Right cardiac atrium (tissue), 5 donors: Measurements from ENCODE around the gene TAS2R39. TPM values are rescaled to one million over a fixed set of nuclear protein-coding genes. Genes with fewer than 3 reads are reported as not detected.

Source experiments
- ATAC-seq, 2 donors: fragments of 200-7000 bp; cut with Tn5 transposase; one replicate each; pipeline versions ENCODE4 v1.8.0 to v1.9.1; 2020; ENCODE audit warnings: moderate library complexity in 2 of 2, mild to moderate bottlenecking in 1 of 2
- DNase-seq, 3 donors: peaks; one replicate each; pipeline ENCODE4 v3.0.0-alpha.2; 2020
- H3K27ac ChIP-seq: one replicate; pipeline ENCODE4 v1.5.1; 2013; ENCODE audit warnings: mild to moderate bottlenecking, low read length, control low read depth, moderate library complexity
- H3K27me3 ChIP-seq: one replicate; pipeline ENCODE4 v1.6.1; 2013; ENCODE audit not compliant: control insufficient read depth, insufficient read depth
- H3K4me1 ChIP-seq: one replicate; pipeline ENCODE4 v1.6.1; 2013; ENCODE audit warnings: low read length; ENCODE audit not compliant: control insufficient read depth, insufficient read depth
- H3K4me3 ChIP-seq: one replicate; pipeline ENCODE4 v1.5.1; 2013; ENCODE audit warnings: low read length, control low read depth
- H3K9me3 ChIP-seq: one replicate; pipeline ENCODE4 v1.6.1; 2013; ENCODE audit warnings: low read length; ENCODE audit not compliant: control insufficient read depth
- WGBS: extraction: QIAGEN DNeasy Blood & Tissue Kit; methylation state at CpG from one replicate; pipeline ENCODE4 v1.1.7; 2013; 5-methylcytosine and 5-hydroxymethylcytosine counted together
- intact Hi-C, 4 donors: fragments of 100-400 bp; cut with DNase I; formaldehyde crosslinking; loops; one replicate each; pipeline versions ENCODE4 v1.11.0 to v1.14.0; 2022 to 2023
- polyA plus RNA-seq: library from polyadenylated mRNA; stranded (reverse); fragments of 200-250 nt; gene quantifications from one replicate; pipeline ENCODE4 v1.2.3, GENCODE V29; 2013
- total RNA-seq, 4 donors: library from RNA; stranded (reverse); fragmentation: NEBNext Ultra II Directional; extraction: Animal tissue kit (Norgen Biotek cat#: 25700); gene quantifications; one replicate each; pipeline ENCODE4 v1.2.1, GENCODE V29; 2021
- donor health status: healthy with polysubstance abuse.
- donor health status: DM: no; HTN: yes; CAD: no.
- donor health status: DM: no; HTN: no; CAD: no.
- donor health status: DM: no; HTN: yes; CAD: no; lungs with severe emphysema.
- donor health status: DM: yes; HTN: yes; CAD: no.

The TAS2R39 gene
- total and polyA plus RNA-seq, 5 donors, result not detected

DNA sequence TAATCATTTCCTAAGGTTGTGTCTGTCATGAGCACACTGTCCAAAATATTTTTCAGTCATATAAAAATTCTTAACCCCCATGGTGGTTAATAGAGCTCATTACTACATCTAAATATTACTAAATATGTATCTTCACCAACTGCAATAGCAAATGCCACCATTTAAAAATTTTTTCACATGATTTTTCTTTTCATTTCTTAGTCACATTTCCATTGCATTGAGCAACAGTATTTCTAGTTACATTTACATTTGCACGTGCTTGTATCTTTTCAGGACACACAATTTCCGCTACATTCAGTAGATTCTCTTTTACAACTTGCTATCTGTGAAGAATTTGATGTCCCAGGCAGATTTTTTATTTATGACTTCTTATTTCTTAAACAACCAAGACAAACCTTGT lies 33.5 kb downstream of the TAS2R39 start:
- ATAC-seq (no peak), DNase-seq (no peak)
- Histone ChIP-seq H3K4me3 (no peak overlapping the region), H3K27ac (no peak overlapping the region), H3K27me3 (no peaks in the 10 kb centered on the region), H3K4me1 (no peaks in the 10 kb centered on the region), H3K9me3 (no peaks in the 10 kb centered on the region)
- intact Hi-C loops, result loop anchor here (5.0 to 10.0 kb wide), 4 partner anchors 209 to 362 kb away; partner anchors contain the start of gene EPHB6 (in 2 of the 4)
- 88% methylated on average over 2 of the region's 2 CpGs for WGBS

DNA sequence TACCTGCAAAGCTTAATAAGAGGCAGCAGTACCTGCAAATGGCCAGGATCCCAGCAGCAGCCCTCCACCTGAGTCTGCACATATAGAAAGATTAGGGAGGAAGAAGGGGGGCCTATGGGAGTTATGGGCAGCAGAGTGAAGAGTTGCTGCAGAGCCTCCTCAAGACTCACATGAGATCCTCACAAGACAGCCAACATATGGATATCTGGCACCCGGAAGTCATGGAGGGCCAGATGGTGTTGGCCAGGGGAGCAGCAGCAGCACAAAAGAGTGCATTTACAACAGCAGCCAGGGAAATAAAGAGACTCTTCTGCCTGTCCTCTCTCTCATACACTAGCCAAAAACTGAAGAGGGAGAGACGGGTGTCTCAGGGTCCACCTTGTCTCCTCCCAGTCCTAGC lies 34.6 kb downstream of the TAS2R39 start:
- Histone ChIP-seq H3K4me3 (no peak overlapping the region), H3K27me3 (no peaks in the 10 kb centered on the region), H3K27ac (no peak overlapping the region), H3K9me3 (no peaks in the 10 kb centered on the region), H3K4me1 (no peaks in the 10 kb centered on the region)
- DNase-seq (no peak), ATAC-seq (no peak)
- WGBS, result 75% methylated on average over 2 of the region's 2 CpGs
- intact Hi-C loops, result loop anchor here (5.0 to 10.0 kb wide), 4 partner anchors 211 to 363 kb away; partner anchors contain the start of gene EPHB6 (in 2 of the 4)

DNA sequence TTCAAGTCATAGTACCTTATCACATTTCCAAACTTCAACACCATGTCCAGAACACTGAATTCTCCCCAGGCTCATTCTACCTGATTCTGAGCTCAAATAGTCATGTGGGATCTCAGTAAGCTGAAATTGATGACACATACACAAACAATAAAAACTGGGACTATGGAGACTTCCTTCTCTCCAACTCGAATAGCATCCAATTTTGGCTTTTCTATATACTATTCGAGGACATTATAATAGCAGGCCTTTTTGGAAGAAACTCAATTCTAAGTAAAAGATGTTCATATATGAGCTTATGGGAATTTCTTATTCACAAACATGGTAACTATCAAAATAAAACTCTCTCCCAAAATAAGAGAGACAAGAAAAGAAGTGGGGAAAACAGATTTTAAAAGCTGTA lies 38.1 kb downstream of the TAS2R39 start:
- no peak for ATAC-seq
- Histone ChIP-seq H3K9me3 (no peaks in the 10 kb centered on the region), H3K27ac (no peak overlapping the region), H3K4me3 (no peak overlapping the region), H3K4me1 (no peaks in the 10 kb centered on the region), H3K27me3 (no peaks in the 10 kb centered on the region)
- intact Hi-C loops, result no loop called here
- 62% methylated on average over 2 of the region's 2 CpGs for WGBS
- no peak for DNase-seq

DNA sequence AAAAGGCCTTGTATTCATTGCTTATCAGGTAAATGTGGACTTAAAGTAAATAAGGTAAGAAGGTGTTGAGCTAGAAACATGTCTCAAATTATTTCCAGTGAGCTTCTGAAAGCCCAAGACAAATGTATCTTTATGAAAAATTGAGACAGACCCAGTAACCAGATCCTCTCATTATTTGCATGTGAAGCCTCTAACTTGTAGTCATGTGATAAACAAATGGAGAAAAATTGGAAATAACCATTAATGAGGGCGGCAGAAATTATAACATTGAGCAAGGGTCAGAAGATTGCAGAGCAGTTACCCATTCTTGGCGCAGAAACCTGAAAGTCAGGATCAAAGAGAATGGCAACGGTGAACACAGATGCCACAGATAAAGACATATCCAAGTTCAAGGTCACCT lies 38.5 kb downstream of the TAS2R39 start, which contains the start of gene TAS2R40:
Gene TAS2R40 (plus strand): TSS at position 301 of the 400 bp plus-strand sequence. CDS start 42 bp downstream, at position 343.
- intact Hi-C loops, result no loop called here
- ATAC-seq, result no peak
- H3K4me1 ChIP-seq, result no peaks in the 10 kb centered on the region
- no peak within 1 kb of the TSS for H3K27ac ChIP-seq
- WGBS, result 87% methylated on average over 3 of the region's 3 CpGs
- no peak within 1 kb of the TSS for H3K4me3 ChIP-seq
- no peaks in the 10 kb centered on the region for H3K9me3 ChIP-seq
- H3K27me3 ChIP-seq, result no peaks in the 10 kb centered on the region
- no peak for DNase-seq

DNA sequence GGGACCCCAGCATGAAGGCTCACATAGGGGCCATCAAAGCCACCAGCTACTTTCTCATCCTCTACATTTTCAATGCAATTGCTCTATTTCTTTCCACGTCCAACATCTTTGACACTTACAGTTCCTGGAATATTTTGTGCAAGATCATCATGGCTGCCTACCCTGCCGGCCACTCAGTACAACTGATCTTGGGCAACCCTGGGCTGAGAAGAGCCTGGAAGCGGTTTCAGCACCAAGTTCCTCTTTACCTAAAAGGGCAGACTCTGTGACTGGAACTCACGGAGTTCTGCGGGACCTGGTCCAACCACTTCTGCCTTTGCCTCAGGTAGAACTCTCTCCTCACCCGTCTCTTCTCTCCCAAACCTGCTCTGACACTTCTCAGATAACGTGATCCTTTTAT lies 39.6 kb downstream of the TAS2R39 start:
- H3K27me3 ChIP-seq, result no peaks in the 10 kb centered on the region
- no peak overlapping the region for H3K4me3 ChIP-seq
- H3K9me3 ChIP-seq, result no peaks in the 10 kb centered on the region
- 81% methylated on average over 7 of the region's 7 CpGs for WGBS
- peak; percentile 19 to 61 (median 52) for DNase-seq
- no peaks in the 10 kb centered on the region for H3K4me1 ChIP-seq
- intact Hi-C loops, result no loop called here
- peak; percentile 33 to 59 for ATAC-seq
- H3K27ac ChIP-seq, result no peak overlapping the region

DNA sequence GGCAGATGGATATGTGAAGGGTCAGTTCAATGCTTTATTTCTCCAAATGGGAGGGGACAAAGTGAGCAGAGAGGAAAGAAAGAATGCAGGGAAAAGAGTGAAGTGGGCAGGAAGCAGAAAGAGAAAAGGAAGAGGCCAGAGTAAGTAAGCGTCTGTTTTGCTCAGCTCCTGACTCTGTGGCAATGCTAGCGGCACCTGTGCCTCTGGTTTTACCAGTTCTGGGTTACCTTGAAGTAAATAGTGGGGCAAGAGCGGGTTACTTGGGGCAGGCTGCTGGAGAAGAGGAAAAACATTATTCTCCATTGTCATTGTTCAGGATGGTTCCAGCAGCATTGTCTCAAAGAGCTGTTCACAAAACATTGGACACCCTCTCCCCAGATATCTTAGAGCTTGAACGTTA lies 40.6 kb downstream of the TAS2R39 start:
- 78% methylated on average over 4 of the region's 4 CpGs for WGBS
- DNase-seq (no peak), ATAC-seq (no peak)
- Histone ChIP-seq H3K4me3 (no peak overlapping the region), H3K27me3 (no peaks in the 10 kb centered on the region), H3K9me3 (no peaks in the 10 kb centered on the region), H3K4me1 (no peaks in the 10 kb centered on the region), H3K27ac (no peak overlapping the region)
- intact Hi-C loops, result no loop called here

DNA sequence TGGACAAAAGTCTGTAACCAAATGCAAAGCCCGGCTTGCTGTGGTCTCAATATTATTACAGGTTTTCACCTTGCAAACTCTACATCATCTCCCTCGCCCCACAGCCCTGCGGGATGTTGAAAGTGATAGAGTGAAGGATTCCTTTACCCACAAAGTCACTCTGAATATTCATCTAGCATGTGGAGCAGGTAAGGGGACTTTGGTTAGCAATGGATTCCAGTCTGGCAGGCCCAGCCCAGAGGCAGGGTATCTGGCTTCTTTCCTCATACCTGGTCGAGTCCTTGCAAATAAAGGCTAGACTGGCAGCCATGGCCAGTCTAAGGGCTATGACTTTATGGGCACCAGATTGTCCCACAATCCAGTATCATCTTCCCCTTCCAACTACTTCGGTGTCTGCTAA lies 41.8 kb downstream of the TAS2R39 start:
- no peaks in the 10 kb centered on the region for H3K4me1 ChIP-seq
- WGBS, result 90% methylated on average over 5 of the region's 5 CpGs
- H3K4me3 ChIP-seq, result no peak overlapping the region
- H3K27ac ChIP-seq, result no peak overlapping the region
- ATAC-seq (no peak), DNase-seq (no peak)
- no peaks in the 10 kb centered on the region for H3K9me3 ChIP-seq
- intact Hi-C loops, result no loop called here
- no peaks in the 10 kb centered on the region for H3K27me3 ChIP-seq

DNA sequence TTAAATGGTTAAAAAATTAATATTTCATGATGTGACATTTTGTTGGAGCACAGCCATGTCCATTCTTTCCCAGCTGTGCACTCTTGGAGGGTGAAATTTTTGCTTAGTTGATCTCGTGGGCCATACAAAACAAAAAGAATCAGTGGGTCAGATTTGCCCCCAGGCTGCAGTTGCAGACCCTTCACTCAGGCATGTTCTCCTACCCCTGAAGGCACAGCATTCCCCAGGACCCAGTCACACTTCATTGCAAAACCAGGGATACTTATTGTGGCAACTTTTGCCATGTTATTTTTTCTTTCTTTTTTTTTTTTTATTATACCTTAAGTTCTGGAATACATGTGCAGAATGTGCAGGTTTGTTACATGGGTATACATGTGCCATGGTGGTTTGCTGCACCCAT lies 44.6 kb downstream of the TAS2R39 start:
- intact Hi-C loops, result no loop called here
- H3K4me1 ChIP-seq, result no peaks in the 10 kb centered on the region
- WGBS, result 29% methylated on average over 1 of the region's 1 CpG

DNA sequence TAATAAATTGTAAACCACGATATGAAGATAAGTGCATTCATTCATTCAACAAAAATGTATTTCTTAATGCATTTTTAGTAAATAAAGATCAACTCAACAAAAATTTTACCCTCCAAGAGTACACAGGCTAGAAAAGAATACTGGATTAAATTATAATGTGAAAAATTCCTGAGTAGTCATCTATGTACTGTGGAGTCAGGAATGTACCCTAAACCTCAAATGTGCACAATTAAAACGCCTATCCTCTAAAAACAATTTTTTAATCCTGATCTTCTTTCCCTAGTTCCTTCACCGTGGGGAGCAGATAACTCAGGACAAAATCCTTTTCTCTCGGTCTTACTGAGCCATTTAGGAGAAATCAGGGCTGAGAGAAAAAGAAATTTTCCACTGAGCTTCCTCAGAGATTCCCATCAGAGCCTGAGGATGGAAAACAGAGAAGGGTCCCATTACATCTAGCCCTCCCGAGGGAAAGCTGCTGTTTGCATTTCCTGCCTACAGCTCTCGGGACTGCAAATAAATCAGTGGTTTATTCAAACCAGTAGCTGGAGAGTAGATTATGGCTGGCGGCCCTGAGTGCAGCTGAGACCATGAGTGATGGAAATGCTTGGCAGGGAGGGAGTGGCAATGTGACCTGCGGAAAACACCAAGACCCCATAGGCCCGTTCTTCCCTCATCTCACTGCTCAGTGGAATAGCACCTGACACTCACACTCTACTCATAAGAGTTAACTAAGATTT lies 46.0 kb downstream of the TAS2R39 start:
- ATAC-seq (no peak), DNase-seq (no peak)
- Histone ChIP-seq H3K4me3 (no peak overlapping the region), H3K27me3 (no peaks in the 10 kb centered on the region), H3K9me3 (no peaks in the 10 kb centered on the region), H3K4me1 (no peaks in the 10 kb centered on the region), H3K27ac (no peak overlapping the region)
- intact Hi-C loops, result no loop called here
- WGBS, result 37% methylated on average over 9 of the region's 9 CpGs

More for the DNA sequence above, 44.6 kb downstream of the TAS2R39 start:
- Histone ChIP-seq H3K27me3 (no peaks in the 10 kb centered on the region), H3K9me3 (no peaks in the 10 kb centered on the region), H3K4me3 (no peak overlapping the region), H3K27ac (no peak overlapping the region)
- DNase-seq (no peak), ATAC-seq (no peak)

DNA sequence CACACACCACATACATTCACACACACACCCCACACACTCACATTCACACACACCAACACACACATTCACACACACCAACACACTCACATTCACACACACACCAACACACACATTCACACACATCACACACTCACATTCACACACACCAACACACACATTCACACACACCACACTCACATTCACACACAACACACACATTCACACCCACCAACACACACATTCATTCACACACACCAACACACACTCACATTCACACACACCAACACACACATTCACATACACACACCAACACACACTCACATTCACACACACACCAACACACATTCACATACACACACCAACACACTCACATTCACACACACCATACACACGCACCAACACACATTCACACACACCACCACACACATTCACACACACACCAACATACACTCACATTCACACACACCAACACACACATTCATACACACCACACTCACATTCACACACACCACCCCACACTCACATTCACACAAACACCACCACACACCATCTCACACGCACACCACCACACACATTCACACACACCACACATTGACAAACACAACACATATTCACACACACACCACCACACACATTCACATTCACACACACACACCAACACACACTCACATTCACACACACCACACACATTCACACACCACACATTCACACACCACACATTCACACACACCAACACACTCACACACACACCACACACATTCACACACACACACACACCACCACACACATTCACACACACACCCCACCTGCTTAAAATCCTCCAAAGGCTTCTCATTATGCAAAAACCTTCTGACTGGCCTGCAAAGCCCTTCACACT lies 47.6 kb downstream of the TAS2R39 start:
- ATAC-seq (no peak), DNase-seq (no peak)
- 97% methylated on average over 2 of the region's 2 CpGs for WGBS
- intact Hi-C loops, result loop anchor here in 1 of 4 donors (10.0 kb wide), 1 partner anchor 184 kb away; no protein-coding TSS in a partner anchor
- Histone ChIP-seq H3K27ac (no peak overlapping the region), H3K9me3 (no peaks in the 10 kb centered on the region), H3K4me3 (no peak overlapping the region), H3K27me3 (no peaks in the 10 kb centered on the region), H3K4me1 (no peaks in the 10 kb centered on the region)
